Measurements from ENCODE around the gene TRABD2B. TPM values are rescaled to one million over a fixed set of nuclear protein-coding genes. Genes with fewer than 3 reads are reported as not detected.

The TRABD2B gene
- total RNA-seq, 1 experiment from 2014 or later: 0.96 TPM

GRCh38 chr1:47847763-47848162 lies 149.4 kb downstream of the TRABD2B start:
- no peaks in the 10 kb centered on the region for H3K9me3 Mint-ChIP-seq (ENCODE audit: unreplicated experiment)
- intact Hi-C loops (cut with micrococcal nuclease): no loop called here
- no peak for TF ChIP-seq CTCF (IDR thresholded peaks at IDR 0.05; ENCODE audit: unreplicated experiment)
- ChIA-PET CTCF (interaction anchor here (0.8 to 1.6 kb wide), 3 partner anchors 11 to 388 kb away, joined by 3 to 5 read pairs (median 3); no protein-coding TSS in a partner anchor), POLR2A (no interaction called here)
- H3K27ac Mint-ChIP-seq (ENCODE audit: low read depth, unreplicated experiment): no peak overlapping the region
- H3K27me3 Mint-ChIP-seq (ENCODE audit: insufficient read depth, unreplicated experiment): no peaks in the 10 kb centered on the region
- H3K4me1 Mint-ChIP-seq (ENCODE audit: insufficient read depth, unreplicated experiment): peaks cover under 1% of the 10 kb centered on the region
- H3K36me3 Mint-ChIP-seq (ENCODE audit: insufficient read depth, unreplicated experiment): no peaks in the 10 kb centered on the region
- no peak overlapping the region for H3K4me3 Mint-ChIP-seq (ENCODE audit: unreplicated experiment)
- no TSS peak for BruUV-seq (replicated peaks)
- DNase-seq (ENCODE audit: unreplicated experiment): no peak

GRCh38 chr1:47844558-47844955 lies 152.6 kb downstream of the TRABD2B start:
- POLR2A ChIA-PET: no interaction called here
- Mint-ChIP-seq H3K36me3 (ENCODE audit: insufficient read depth, unreplicated experiment) (no peaks in the 10 kb centered on the region), H3K27ac (ENCODE audit: low read depth, unreplicated experiment) (no peak overlapping the region), H3K4me3 (ENCODE audit: unreplicated experiment) (no peak overlapping the region), H3K27me3 (ENCODE audit: insufficient read depth, unreplicated experiment) (no peaks in the 10 kb centered on the region), H3K4me1 (ENCODE audit: insufficient read depth, unreplicated experiment) (peaks cover 6% of the 10 kb centered on the region), H3K9me3 (ENCODE audit: unreplicated experiment) (no peaks in the 10 kb centered on the region)
- no peak for DNase-seq (ENCODE audit: unreplicated experiment)
- TF ChIP-seq CTCF (IDR thresholded peaks at IDR 0.05; ENCODE audit: unreplicated experiment): no peak
- BruUV-seq (replicated peaks): no TSS peak
- intact Hi-C loops (cut with micrococcal nuclease): no loop called here
- CTCF ChIA-PET: interaction anchor here (0.6 kb wide), 1 partner anchor 375 kb away, joined by 3 read pairs; no protein-coding TSS in a partner anchor

DNA sequence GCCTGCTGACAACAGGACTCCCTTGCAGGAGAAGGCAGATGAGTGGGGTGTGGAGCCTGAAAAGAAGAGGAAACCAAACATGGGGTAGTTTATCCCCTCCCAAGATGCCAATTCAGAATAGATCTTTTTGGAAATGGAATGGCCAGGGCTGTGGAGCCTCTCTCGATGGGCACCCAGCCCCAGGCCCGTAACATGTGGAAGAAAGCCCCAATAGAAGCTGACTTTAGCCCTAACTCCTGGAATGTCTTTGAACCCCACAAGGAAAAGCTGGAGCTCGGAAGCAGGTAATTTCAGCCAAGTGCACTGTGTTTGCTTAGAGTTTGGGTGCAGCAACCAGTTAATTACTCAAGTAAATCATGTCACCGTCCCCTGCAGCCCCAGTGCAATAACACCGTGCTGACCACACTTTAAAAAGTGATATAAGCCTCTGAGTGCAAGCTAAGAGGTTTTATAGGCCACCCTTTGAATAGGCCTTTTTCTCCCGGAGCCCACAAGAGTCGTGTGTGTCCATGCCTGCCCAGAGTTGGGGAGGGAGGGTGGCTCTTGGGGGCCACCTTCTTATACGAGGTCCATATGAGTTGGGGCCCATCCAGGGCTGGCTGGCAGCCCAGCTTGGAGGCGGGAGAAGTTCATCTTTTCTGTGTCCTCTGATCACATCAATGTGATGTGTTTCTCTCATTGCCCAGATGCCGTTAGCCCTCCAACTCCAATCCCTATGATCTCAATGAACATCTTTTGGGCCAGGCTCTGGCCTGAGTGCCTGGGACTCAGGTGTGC lies 153.2 kb downstream of the TRABD2B start:
- no peaks in the 10 kb centered on the region for H3K36me3 Mint-ChIP-seq (ENCODE audit: insufficient read depth, unreplicated experiment)
- intact Hi-C loops (cut with micrococcal nuclease): no loop called here
- POLR2A ChIA-PET: no interaction called here
- H3K27me3 Mint-ChIP-seq (ENCODE audit: insufficient read depth, unreplicated experiment): no peaks in the 10 kb centered on the region
- DNase-seq (ENCODE audit: unreplicated experiment): no peak
- H3K4me1 Mint-ChIP-seq (ENCODE audit: insufficient read depth, unreplicated experiment): peaks cover 6% of the 10 kb centered on the region
- no peaks in the 10 kb centered on the region for H3K9me3 Mint-ChIP-seq (ENCODE audit: unreplicated experiment)
- H3K4me3 Mint-ChIP-seq (ENCODE audit: unreplicated experiment): no peak overlapping the region
- no peak for TF ChIP-seq CTCF (IDR thresholded peaks at IDR 0.05; ENCODE audit: unreplicated experiment)
- CTCF ChIA-PET: interaction anchor here (0.6 kb wide), 1 partner anchor 376 kb away, joined by 3 read pairs; no protein-coding TSS in a partner anchor
- BruUV-seq (replicated peaks): no TSS peak
- no peak overlapping the region for H3K27ac Mint-ChIP-seq (ENCODE audit: low read depth, unreplicated experiment)

DNA sequence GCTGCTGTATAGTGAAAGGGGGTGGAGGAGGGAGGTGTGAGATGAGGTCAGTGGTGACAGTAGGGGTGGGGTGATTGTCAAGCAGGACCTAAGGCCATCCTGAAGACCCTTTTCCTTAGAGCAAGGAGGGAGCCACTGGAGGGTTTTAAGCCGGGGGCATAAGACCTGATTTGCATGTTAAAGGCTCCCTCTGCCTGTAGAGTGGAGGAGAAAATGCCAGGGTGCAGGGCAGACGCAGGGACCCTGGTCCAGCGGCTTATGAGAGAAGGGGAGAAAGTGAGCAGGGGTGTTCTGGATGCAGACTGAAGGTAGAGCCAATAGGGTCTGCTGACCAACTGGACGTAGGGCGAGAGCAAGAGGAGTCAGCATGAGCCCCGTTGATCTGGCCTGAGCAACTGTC lies 154.1 kb downstream of the TRABD2B start:
- no peak overlapping the region for H3K4me3 Mint-ChIP-seq (ENCODE audit: unreplicated experiment)
- ChIA-PET CTCF (interaction anchor here (1.5 kb wide), 1 partner anchor 17 kb away, joined by 4 read pairs; no protein-coding TSS in a partner anchor), POLR2A (no interaction called here)
- TF ChIP-seq CTCF (IDR thresholded peaks at IDR 0.05; ENCODE audit: unreplicated experiment): no peak
- intact Hi-C loops (cut with micrococcal nuclease): no loop called here
- no TSS peak for BruUV-seq (replicated peaks)
- H3K36me3 Mint-ChIP-seq (ENCODE audit: insufficient read depth, unreplicated experiment): no peaks in the 10 kb centered on the region
- no peak overlapping the region for H3K27ac Mint-ChIP-seq (ENCODE audit: low read depth, unreplicated experiment)
- DNase-seq (ENCODE audit: unreplicated experiment): no peak
- H3K27me3 Mint-ChIP-seq (ENCODE audit: insufficient read depth, unreplicated experiment): no peaks in the 10 kb centered on the region
- H3K4me1 Mint-ChIP-seq (ENCODE audit: insufficient read depth, unreplicated experiment): peaks cover 6% of the 10 kb centered on the region
- no peaks in the 10 kb centered on the region for H3K9me3 Mint-ChIP-seq (ENCODE audit: unreplicated experiment)
